ENCODE results near the gene LMAN2. TPM values are rescaled to one million over a fixed set of nuclear protein-coding genes. Genes with fewer than 3 reads are reported as not detected.

Gene LMAN2
- total and polyA plus RNA-seq, 2 experiments from 2014 or later, result 153 to 227 TPM

DNA sequence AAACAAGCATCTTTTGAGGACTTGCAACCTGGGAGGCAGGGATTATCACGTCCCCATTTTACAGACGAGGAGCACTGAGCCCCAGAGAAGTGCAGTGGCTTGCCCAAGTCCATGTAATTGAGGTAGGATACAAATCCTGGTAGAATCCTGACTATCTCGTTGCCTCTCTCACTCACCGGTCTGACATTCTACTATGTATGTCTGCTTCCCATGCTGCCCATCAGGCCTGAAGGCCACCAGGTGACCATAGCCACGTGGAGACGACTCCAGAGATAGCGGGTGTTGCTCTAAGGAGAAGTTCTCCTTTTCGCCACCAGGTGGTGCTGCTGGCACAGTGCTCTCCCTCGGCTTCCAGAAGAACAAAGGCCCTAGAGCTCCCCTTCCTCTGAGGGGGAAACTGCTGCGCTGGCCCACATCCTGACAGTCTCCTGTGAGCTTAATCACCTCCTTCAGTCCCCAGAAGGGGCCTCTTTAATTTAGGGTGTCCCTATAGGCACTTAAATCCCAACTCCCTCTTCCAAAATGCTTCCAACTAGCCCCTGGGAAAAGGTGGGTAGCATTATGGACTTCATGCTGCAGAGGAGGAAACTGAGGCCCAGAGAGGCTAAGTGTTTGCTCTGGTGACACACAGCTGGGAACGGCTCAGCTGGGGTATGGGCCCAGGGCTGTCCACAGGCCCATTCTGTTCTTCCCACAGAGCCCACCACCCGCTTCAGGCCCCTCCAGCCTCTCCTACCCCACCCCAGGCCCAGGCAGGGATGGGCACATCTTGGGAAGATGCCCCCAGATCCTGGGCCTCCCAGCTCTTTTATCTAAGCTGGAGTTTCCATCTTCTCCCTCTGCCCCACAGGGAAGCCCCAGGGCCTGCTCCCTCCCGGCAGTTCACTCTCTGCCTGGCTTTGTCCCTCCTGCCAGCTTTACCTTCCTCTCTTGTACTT is 39.2 kb upstream of the LMAN2 start:
- no peaks in the 10 kb centered on the region for H4K20me1 ChIP-seq (replicated peaks; ENCODE audit: insufficient read depth)
- DNase-seq (ENCODE audit: low spot score) (peak; percentile 94), ATAC-seq (peak; percentile 88)
- no peak overlapping the region for H3K27ac ChIP-seq (ENCODE audit: low read depth)
- TF ChIP-seq, protein P1, sequence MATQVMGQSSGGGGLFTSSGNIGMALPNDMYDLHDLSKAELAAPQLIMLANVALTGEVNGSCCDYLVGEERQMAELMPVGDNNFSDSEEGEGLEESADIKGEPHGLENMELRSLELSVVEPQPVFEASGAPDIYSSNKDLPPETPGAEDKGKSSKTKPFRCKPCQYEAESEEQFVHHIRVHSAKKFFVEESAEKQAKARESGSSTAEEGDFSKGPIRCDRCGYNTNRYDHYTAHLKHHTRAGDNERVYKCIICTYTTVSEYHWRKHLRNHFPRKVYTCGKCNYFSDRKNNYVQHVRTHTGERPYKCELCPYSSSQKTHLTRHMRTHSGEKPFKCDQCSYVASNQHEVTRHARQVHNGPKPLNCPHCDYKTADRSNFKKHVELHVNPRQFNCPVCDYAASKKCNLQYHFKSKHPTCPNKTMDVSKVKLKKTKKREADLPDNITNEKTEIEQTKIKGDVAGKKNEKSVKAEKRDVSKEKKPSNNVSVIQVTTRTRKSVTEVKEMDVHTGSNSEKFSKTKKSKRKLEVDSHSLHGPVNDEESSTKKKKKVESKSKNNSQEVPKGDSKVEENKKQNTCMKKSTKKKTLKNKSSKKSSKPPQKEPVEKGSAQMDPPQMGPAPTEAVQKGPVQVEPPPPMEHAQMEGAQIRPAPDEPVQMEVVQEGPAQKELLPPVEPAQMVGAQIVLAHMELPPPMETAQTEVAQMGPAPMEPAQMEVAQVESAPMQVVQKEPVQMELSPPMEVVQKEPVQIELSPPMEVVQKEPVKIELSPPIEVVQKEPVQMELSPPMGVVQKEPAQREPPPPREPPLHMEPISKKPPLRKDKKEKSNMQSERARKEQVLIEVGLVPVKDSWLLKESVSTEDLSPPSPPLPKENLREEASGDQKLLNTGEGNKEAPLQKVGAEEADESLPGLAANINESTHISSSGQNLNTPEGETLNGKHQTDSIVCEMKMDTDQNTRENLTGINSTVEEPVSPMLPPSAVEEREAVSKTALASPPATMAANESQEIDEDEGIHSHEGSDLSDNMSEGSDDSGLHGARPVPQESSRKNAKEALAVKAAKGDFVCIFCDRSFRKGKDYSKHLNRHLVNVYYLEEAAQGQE (IDR thresholded peaks at IDR 0.05; ENCODE audit: unreplicated experiment), result no peak
- TF ChIP-seq, protein P2, sequence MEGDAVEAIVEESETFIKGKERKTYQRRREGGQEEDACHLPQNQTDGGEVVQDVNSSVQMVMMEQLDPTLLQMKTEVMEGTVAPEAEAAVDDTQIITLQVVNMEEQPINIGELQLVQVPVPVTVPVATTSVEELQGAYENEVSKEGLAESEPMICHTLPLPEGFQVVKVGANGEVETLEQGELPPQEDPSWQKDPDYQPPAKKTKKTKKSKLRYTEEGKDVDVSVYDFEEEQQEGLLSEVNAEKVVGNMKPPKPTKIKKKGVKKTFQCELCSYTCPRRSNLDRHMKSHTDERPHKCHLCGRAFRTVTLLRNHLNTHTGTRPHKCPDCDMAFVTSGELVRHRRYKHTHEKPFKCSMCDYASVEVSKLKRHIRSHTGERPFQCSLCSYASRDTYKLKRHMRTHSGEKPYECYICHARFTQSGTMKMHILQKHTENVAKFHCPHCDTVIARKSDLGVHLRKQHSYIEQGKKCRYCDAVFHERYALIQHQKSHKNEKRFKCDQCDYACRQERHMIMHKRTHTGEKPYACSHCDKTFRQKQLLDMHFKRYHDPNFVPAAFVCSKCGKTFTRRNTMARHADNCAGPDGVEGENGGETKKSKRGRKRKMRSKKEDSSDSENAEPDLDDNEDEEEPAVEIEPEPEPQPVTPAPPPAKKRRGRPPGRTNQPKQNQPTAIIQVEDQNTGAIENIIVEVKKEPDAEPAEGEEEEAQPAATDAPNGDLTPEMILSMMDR (conservative IDR thresholded peaks at IDR 0.05; ENCODE audit: low read depth in 2 of 2), result peak; percentile 93 to 98
- H3K4me2 ChIP-seq, result no peak overlapping the region
- Mint-ChIP-seq H3K27me3 (ENCODE audit: insufficient read depth, low read depth, poor library complexity) (peaks cover 31% of the 10 kb centered on the region), H3K9me3 (no peaks in the 10 kb centered on the region), H3K36me3 (ENCODE audit: low read depth) (no peaks in the 10 kb centered on the region; the same call in 2 of the 3 replicates), H3K4me3 (no peak overlapping the region), H3K4me1 (peaks cover 25% of the 10 kb centered on the region), H3K27ac (no peak overlapping the region)
- no peaks in the 10 kb centered on the region for H3K4me1 ChIP-seq (ENCODE audit: insufficient read depth)
- H3K79me2 ChIP-seq (replicated peaks; ENCODE audit: insufficient read depth), result no peaks in the 10 kb centered on the region
- H2AFZ ChIP-seq, result no peak overlapping the region; the same call in 1 of the 2 replicates
- H3K4me3 ChIP-seq, result no peak overlapping the region
- no peaks in the 10 kb centered on the region for H3K9me2 ChIP-seq (ENCODE audit: insufficient read depth)
- H3K27me3 ChIP-seq (ENCODE audit: insufficient read depth), result peaks cover 18% of the 10 kb centered on the region; the same call in 1 of the 2 replicates
- no peaks in the 10 kb centered on the region for H3K36me3 ChIP-seq (ENCODE audit: insufficient read depth)
- 0 out of 2 replicates have a peak, but pooled peaks cover 8% of the 10 kb centered on the region for H3F3A ChIP-seq (replicated peaks; ENCODE audit: low read depth)

DNA sequence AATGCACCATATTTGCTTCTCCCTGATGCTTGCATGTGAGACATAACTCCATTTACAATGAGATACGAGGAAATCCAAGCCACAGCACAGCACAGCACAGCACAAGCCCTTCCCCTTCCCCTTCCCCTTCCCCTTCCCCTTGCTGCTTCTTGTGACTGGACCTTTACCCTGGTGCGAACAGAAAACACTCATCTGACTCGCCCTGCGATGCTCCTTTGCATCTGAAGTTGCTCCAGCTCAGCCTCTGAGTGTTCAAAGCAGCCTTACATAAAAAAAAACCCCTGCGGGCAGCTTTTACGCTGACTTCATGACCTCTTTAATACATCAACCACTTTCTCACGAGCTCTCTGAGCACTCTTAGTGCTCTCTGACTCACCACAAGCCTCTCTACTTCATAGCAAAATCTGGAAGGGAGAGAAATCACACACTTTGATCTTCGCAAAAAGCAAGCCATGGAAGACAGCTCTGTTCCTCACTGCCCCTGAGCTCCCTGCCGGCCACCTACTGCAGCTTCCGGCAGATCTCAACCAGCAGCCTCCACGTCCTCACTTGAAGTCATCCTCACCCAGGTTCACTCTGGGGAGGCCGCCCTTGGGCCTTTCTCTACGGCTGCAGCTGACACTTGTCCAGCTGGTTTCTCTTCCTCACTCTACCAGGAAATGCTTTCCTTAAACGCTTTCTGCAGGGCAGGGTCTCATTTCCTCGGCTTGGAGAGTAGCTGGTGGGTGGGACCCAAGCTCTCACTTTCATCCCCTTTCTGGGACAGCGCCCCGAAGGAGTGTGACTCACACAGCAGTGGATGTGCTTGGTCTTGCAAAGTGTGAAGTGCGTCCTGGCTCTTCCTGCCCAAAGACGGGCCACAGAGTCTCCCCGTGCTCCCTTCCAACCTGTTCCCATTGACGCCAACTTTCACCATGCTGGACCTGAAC is 38.0 kb upstream of the LMAN2 start:
- Histone ChIP-seq H3K36me3 (ENCODE audit: insufficient read depth) (no peaks in the 10 kb centered on the region), H3K4me1 (ENCODE audit: insufficient read depth) (no peaks in the 10 kb centered on the region), H3K4me3 (no peak overlapping the region), H3F3A (replicated peaks; ENCODE audit: low read depth) (0 out of 2 replicates have a peak, but pooled peaks cover 8% of the 10 kb centered on the region), H3K27me3 (ENCODE audit: insufficient read depth) (peaks cover 18% of the 10 kb centered on the region; the same call in 1 of the 2 replicates), H3K9me2 (ENCODE audit: insufficient read depth) (no peaks in the 10 kb centered on the region), H3K4me2 (no peak overlapping the region), H2AFZ (no peak overlapping the region; the same call in 1 of the 2 replicates), H4K20me1 (replicated peaks; ENCODE audit: insufficient read depth) (no peaks in the 10 kb centered on the region), H3K27ac (ENCODE audit: low read depth) (no peak overlapping the region), H3K79me2 (replicated peaks; ENCODE audit: insufficient read depth) (no peaks in the 10 kb centered on the region)
- Mint-ChIP-seq H3K27me3 (ENCODE audit: insufficient read depth, low read depth, poor library complexity) (peaks cover 31% of the 10 kb centered on the region), H3K4me1 (peaks cover 21% of the 10 kb centered on the region), H3K4me3 (no peak overlapping the region), H3K27ac (no peak overlapping the region), H3K36me3 (ENCODE audit: low read depth) (no peaks in the 10 kb centered on the region; the same call in 2 of the 3 replicates), H3K9me3 (no peaks in the 10 kb centered on the region)
- no peak for DNase-seq (ENCODE audit: low spot score)
- TF ChIP-seq CREB1 (CRISPR knock-in tag; IDR thresholded peaks at IDR 0.05; ENCODE audit: low read depth), result no peak
- TF ChIP-seq STAT1 (IDR thresholded peaks at IDR 0.05; ENCODE audit: unreplicated experiment), result no peak
- TF ChIP-seq JUNB (IDR thresholded peaks at IDR 0.05; ENCODE audit: unreplicated experiment), result no peak
- TF ChIP-seq, protein P2 (conservative IDR thresholded peaks at IDR 0.05; ENCODE audit: low read depth in 2 of 2), result no peak
- TF ChIP-seq EZH2phosphoT487 (IDR thresholded peaks at IDR 0.05; ENCODE audit: unreplicated experiment), result no peak
- no peak for TF ChIP-seq POLR2AphosphoS5 (IDR thresholded peaks at IDR 0.05; ENCODE audit: low read depth)
- ATAC-seq, result no peak

Measured in GM23338 (cell line).